Loucy (cell line): ENCODE results near the gene BRIP1.

Experiments
- H2AFZ ChIP-seq: fragments of 200-600 bp; sonication (generic); 2 replicates; pipeline ENCODE4 v1.6.0; 2016; ENCODE audit warnings: antibody characterized with exemption, mild to moderate bottlenecking, low read length, moderate library complexity
- H3F3A ChIP-seq: fragments of 200-600 bp; 2 replicates; pipeline ENCODE4 v1.6.0; 2016; ENCODE audit warnings: antibody characterized with exemption, low read depth, mild to moderate bottlenecking
- H3K27me3 ChIP-seq: fragments of 200-600 bp; sonication (generic); 2 replicates; pipeline ENCODE4 v1.6.1; 2014; ENCODE audit warnings: low read length, mild to moderate bottlenecking; ENCODE audit not compliant: insufficient read depth, poor library complexity, severe bottlenecking
- H3K36me3 ChIP-seq: fragments of 200-600 bp; sonication (generic); 2 replicates; pipeline ENCODE4 v1.6.1; 2016; ENCODE audit warnings: low read length; ENCODE audit not compliant: insufficient read depth
- H3K4me1 ChIP-seq: fragments of 200-600 bp; sonication (generic); 2 replicates; pipeline ENCODE4 v1.5.1; 2014; ENCODE audit warnings: low read length, mild to moderate bottlenecking; ENCODE audit not compliant: insufficient read depth, poor library complexity, severe bottlenecking
- H3K4me2 ChIP-seq: fragments of 200-600 bp; sonication (generic); 2 replicates; pipeline ENCODE4 v1.6.0; 2014; ENCODE audit warnings: antibody characterized with exemption, low read length, low read depth, mild to moderate bottlenecking; ENCODE audit not compliant: poor library complexity, severe bottlenecking
- H3K4me3 ChIP-seq: fragments of 200-600 bp; sonication (generic); 2 replicates; pipeline ENCODE4 v1.5.1; 2014; ENCODE audit warnings: low read length, mild to moderate bottlenecking, mixed read lengths; ENCODE audit not compliant: poor library complexity, severe bottlenecking
- H3K79me2 ChIP-seq: fragments of 200-600 bp; sonication (generic); 2 replicates; pipeline ENCODE4 v1.6.1; 2014; ENCODE audit warnings: low read length; ENCODE audit not compliant: insufficient read depth
- H3K9ac ChIP-seq: fragments of 200-600 bp; sonication (generic); 2 replicates; pipeline ENCODE4 v1.6.0; 2014; ENCODE audit warnings: mild to moderate bottlenecking, low read depth, low read length, moderate library complexity; ENCODE audit not compliant: poor library complexity, severe bottlenecking
- H3K9me2 ChIP-seq: fragments of 200-600 bp; sonication (generic); replicated peaks from 2 replicates; pipeline ENCODE4 v1.6.1; 2016; ENCODE audit warnings: low read depth, low read length, mixed read lengths
- H3K9me3 ChIP-seq: fragments of 200-600 bp; sonication (generic); 2 replicates; pipeline ENCODE4 v1.6.1; 2014; ENCODE audit warnings: mild to moderate bottlenecking, antibody characterized with exemption, low read length, low read depth; ENCODE audit not compliant: insufficient read depth
- H4K20me1 ChIP-seq: fragments of 200-600 bp; sonication (generic); 2 replicates; pipeline ENCODE4 v1.6.0; 2014; ENCODE audit warnings: antibody characterized with exemption, low read length, mild to moderate bottlenecking; ENCODE audit not compliant: insufficient read depth, poor library complexity, severe bottlenecking
- CTCF ChIP-seq: fragments of 200-600 bp; sonication (generic); conservative IDR thresholded peaks from 2 replicates; pipeline ENCODE4 v1.5.1; 2014; ENCODE audit warnings: mild to moderate bottlenecking, antibody characterized with exemption, low read length
- EZH2phosphoT487 ChIP-seq: fragments of 200-600 bp; IDR thresholded peaks from 2 replicates; pipeline ENCODE4 v1.6.1; 2018; ENCODE audit warnings: antibody characterized with exemption, mild to moderate bottlenecking, moderate library complexity, borderline replicate concordance

The BRIP1 gene

GRCh38 chr17:61755078-61755477, 108.2 kb downstream of the BRIP1 start:
- Histone ChIP-seq H3K9me3 (no peaks in the 10 kb centered on the region), H3F3A (0 out of 2 replicates have a peak, but pooled peaks cover 3% of the 10 kb centered on the region), H3K79me2 (no peaks in the 10 kb centered on the region), H3K27me3 (no peaks in the 10 kb centered on the region), H3K36me3 (peaks cover 10% of the 10 kb centered on the region; the same call in 1 of the 2 replicates), H3K4me3 (no peak overlapping the region), H2AFZ (no peak overlapping the region), H3K4me1 (peaks cover 38% of the 10 kb centered on the region), H3K9ac (no peak overlapping the region), H3K4me2 (peak overlapping the region; percentile 28), H4K20me1 (no peaks in the 10 kb centered on the region), H3K9me2 (no peaks in the 10 kb centered on the region)
- TF ChIP-seq EZH2phosphoT487 (no peak), CTCF (no peak)

GRCh38 chr17:61754124-61754523, 109.2 kb downstream of the BRIP1 start:
- peaks cover 8% of the 10 kb centered on the region; the same call in 1 of the 2 replicates for H3K36me3 ChIP-seq
- H3K27me3 ChIP-seq = no peaks in the 10 kb centered on the region
- H3K9me3 ChIP-seq = no peaks in the 10 kb centered on the region
- H3K9ac ChIP-seq = no peak overlapping the region
- 0 out of 2 replicates have a peak, but pooled peaks cover 3% of the 10 kb centered on the region for H3F3A ChIP-seq
- no peaks in the 10 kb centered on the region for H3K9me2 ChIP-seq
- TF ChIP-seq CTCF = no peak
- TF ChIP-seq EZH2phosphoT487 = no peak
- H3K4me3 ChIP-seq = peak overlapping the region; percentile 3
- H3K4me1 ChIP-seq = peaks cover 38% of the 10 kb centered on the region
- no peaks in the 10 kb centered on the region for H3K79me2 ChIP-seq
- H3K4me2 ChIP-seq = peak overlapping the region; percentile 28
- no peaks in the 10 kb centered on the region for H4K20me1 ChIP-seq
- no peak overlapping the region for H2AFZ ChIP-seq

- H3K27me3 ChIP-seq = no peaks in the 10 kb centered on the region
- H3K4me1 ChIP-seq = peaks cover 38% of the 10 kb centered on the region
- no peak for TF ChIP-seq CTCF
- H2AFZ ChIP-seq = no peak overlapping the region
- H4K20me1 ChIP-seq = no peaks in the 10 kb centered on the region
- 0 out of 2 replicates have a peak, but pooled peaks cover 3% of the 10 kb centered on the region for H3F3A ChIP-seq
- H3K9me2 ChIP-seq = no peaks in the 10 kb centered on the region
- no peak overlapping the region for H3K4me3 ChIP-seq
- H3K4me2 ChIP-seq = no peak overlapping the region
- no peaks in the 10 kb centered on the region for H3K9me3 ChIP-seq
- no peak overlapping the region for H3K9ac ChIP-seq
- H3K79me2 ChIP-seq = no peaks in the 10 kb centered on the region
- H3K36me3 ChIP-seq = peaks cover 7% of the 10 kb centered on the region; the same call in 1 of the 2 replicates
Observed at GRCh38 chr17:61753696-61754095, 109.6 kb downstream of the BRIP1 start.
